ENCODE data around the gene C16orf74. TPM values are rescaled to one million over a fixed set of nuclear protein-coding genes. Genes with fewer than 3 reads are reported as not detected.

C16orf74 gene
- total RNA-seq, 2 experiments from 2014 or later, result 3.6 to 3.9 TPM

GRCh38 chr16:85751698-85752501, 1.0 kb upstream of the C16orf74 start:
- no peak overlapping the region for H3K4me3 Mint-ChIP-seq
- peaks cover 10% of the 10 kb centered on the region for H3K4me1 Mint-ChIP-seq
- H3K9me3 Mint-ChIP-seq, result no peaks in the 10 kb centered on the region
- H3K27me3 Mint-ChIP-seq, result peaks cover 36% of the 10 kb centered on the region
- no peaks in the 10 kb centered on the region for H3K36me3 Mint-ChIP-seq
- ATAC-seq (ENCODE audit: low read depth) (no peak), DNase-seq (no peak)
- H3K27ac Mint-ChIP-seq, result no peak overlapping the region
- POLR2A ChIA-PET, result no interaction called here

GRCh38 chr16:85750146-85750826, 610 bp downstream of the C16orf74 start:
- peak; percentile 30 for ATAC-seq (ENCODE audit: low read depth)
- no peak for DNase-seq

GRCh38 chr16:85749771-85750145, 1.1 kb downstream of the C16orf74 start:
- Mint-ChIP-seq H3K9me3 (no peaks in the 10 kb centered on the region), H3K27ac (no peak overlapping the region), H3K4me3 (peak overlapping the region; percentile 84), H3K36me3 (no peaks in the 10 kb centered on the region), H3K4me1 (peaks cover 10% of the 10 kb centered on the region), H3K27me3 (peaks cover 38% of the 10 kb centered on the region)
- DNase-seq (no peak), ATAC-seq (ENCODE audit: low read depth) (peak; percentile 14)
- POLR2A ChIA-PET, result no interaction called here

More at GRCh38 chr16:85750146-85750826, 610 bp downstream of the C16orf74 start:
- H3K9me3 Mint-ChIP-seq, result no peaks in the 10 kb centered on the region
- peaks cover 10% of the 10 kb centered on the region for H3K4me1 Mint-ChIP-seq
- no peak overlapping the region for H3K27ac Mint-ChIP-seq
- no peaks in the 10 kb centered on the region for H3K36me3 Mint-ChIP-seq
- H3K27me3 Mint-ChIP-seq, result peaks cover 38% of the 10 kb centered on the region
- POLR2A ChIA-PET, result no interaction called here
- peak overlapping the region; percentile 84 for H3K4me3 Mint-ChIP-seq

GRCh38 chr16:85746460-85747215, 4.3 kb downstream of the C16orf74 start:
- DNase-seq, result no peak
- POLR2A ChIA-PET, result interaction anchor here (1.5 kb wide), 1 partner anchor 12 kb away, joined by 3 read pairs; no protein-coding TSS in a partner anchor
- no peaks in the 10 kb centered on the region for H3K36me3 Mint-ChIP-seq
- H3K27ac Mint-ChIP-seq, result no peak overlapping the region
- H3K4me1 Mint-ChIP-seq, result peaks cover 10% of the 10 kb centered on the region
- no peak overlapping the region for H3K4me3 Mint-ChIP-seq
- no peak for ATAC-seq (ENCODE audit: low read depth)
- H3K9me3 Mint-ChIP-seq, result no peaks in the 10 kb centered on the region
- peaks cover 23% of the 10 kb centered on the region for H3K27me3 Mint-ChIP-seq

GRCh38 chr16:85738923-85739715, 11.8 kb downstream of the C16orf74 start:
- H3K4me3 Mint-ChIP-seq, result no peak overlapping the region
- H3K27me3 Mint-ChIP-seq, result peaks cover 2% of the 10 kb centered on the region
- POLR2A ChIA-PET, result no interaction called here
- no peak for ATAC-seq (ENCODE audit: low read depth)
- no peaks in the 10 kb centered on the region for H3K36me3 Mint-ChIP-seq
- no peak overlapping the region for H3K27ac Mint-ChIP-seq
- H3K9me3 Mint-ChIP-seq, result no peaks in the 10 kb centered on the region
- no peak for DNase-seq
- H3K4me1 Mint-ChIP-seq, result peaks cover 16% of the 10 kb centered on the region

GRCh38 chr16:85736921-85737320, 14.0 kb downstream of the C16orf74 start:
- Mint-ChIP-seq H3K4me1 (peaks cover 16% of the 10 kb centered on the region), H3K36me3 (no peaks in the 10 kb centered on the region), H3K27me3 (peaks cover 2% of the 10 kb centered on the region), H3K4me3 (no peak overlapping the region), H3K9me3 (no peaks in the 10 kb centered on the region), H3K27ac (no peak overlapping the region)
- no peak for DNase-seq
- no peak for ATAC-seq (ENCODE audit: low read depth)
- POLR2A ChIA-PET, result no interaction called here

GRCh38 chr16:85735946-85736345, 14.9 kb downstream of the C16orf74 start:
- peaks cover 2% of the 10 kb centered on the region for H3K27me3 Mint-ChIP-seq
- peak overlapping the region; percentile 74 for H3K27ac Mint-ChIP-seq
- POLR2A ChIA-PET, result no interaction called here
- H3K36me3 Mint-ChIP-seq, result no peaks in the 10 kb centered on the region
- peaks cover 16% of the 10 kb centered on the region for H3K4me1 Mint-ChIP-seq
- H3K9me3 Mint-ChIP-seq, result no peaks in the 10 kb centered on the region
- no peak for DNase-seq
- ATAC-seq (ENCODE audit: low read depth), result no peak
- H3K4me3 Mint-ChIP-seq, result peak overlapping the region; percentile 67

- Mint-ChIP-seq H3K4me3 (peak overlapping the region; percentile 67), H3K4me1 (peaks cover 16% of the 10 kb centered on the region), H3K27me3 (peaks cover 2% of the 10 kb centered on the region), H3K9me3 (no peaks in the 10 kb centered on the region), H3K27ac (peak overlapping the region; percentile 74), H3K36me3 (no peaks in the 10 kb centered on the region)
- ATAC-seq (ENCODE audit: low read depth) (peak; percentile 89), DNase-seq (peak; percentile 72)
- POLR2A ChIA-PET, result interaction anchor here (1.2 kb wide), 1 partner anchor 11 kb away, joined by 3 read pairs; no protein-coding TSS in a partner anchor
Measured at GRCh38 chr16:85735225-85735635, 15.7 kb downstream of the C16orf74 start.

GRCh38 chr16:85734311-85735017, 16.4 kb downstream of the C16orf74 start:
- peak overlapping the region; percentile 67 for H3K4me3 Mint-ChIP-seq
- H3K36me3 Mint-ChIP-seq, result no peaks in the 10 kb centered on the region
- H3K4me1 Mint-ChIP-seq, result peaks cover 16% of the 10 kb centered on the region
- POLR2A ChIA-PET, result interaction anchor here (1.2 kb wide), 2 partner anchors 11 to 45 kb away, joined by 3 read pairs; no protein-coding TSS in a partner anchor
- H3K27me3 Mint-ChIP-seq, result peaks cover 2% of the 10 kb centered on the region
- no peak for DNase-seq
- no peak for ATAC-seq (ENCODE audit: low read depth)
- no peaks in the 10 kb centered on the region for H3K9me3 Mint-ChIP-seq
- peak overlapping the region; percentile 74 for H3K27ac Mint-ChIP-seq

- no peaks in the 10 kb centered on the region for H3K36me3 Mint-ChIP-seq
- DNase-seq (no peak), ATAC-seq (ENCODE audit: low read depth) (no peak)
- POLR2A ChIA-PET, result interaction anchor here (1.2 kb wide), 1 partner anchor 44 kb away, joined by 3 read pairs; no protein-coding TSS in a partner anchor
- H3K27ac Mint-ChIP-seq, result no peak overlapping the region
- H3K4me1 Mint-ChIP-seq, result peaks cover 16% of the 10 kb centered on the region
- H3K27me3 Mint-ChIP-seq, result peaks cover 2% of the 10 kb centered on the region
- H3K4me3 Mint-ChIP-seq, result no peak overlapping the region
- H3K9me3 Mint-ChIP-seq, result no peaks in the 10 kb centered on the region
Measured at GRCh38 chr16:85733839-85734170, 17.1 kb downstream of the C16orf74 start.

- POLR2A ChIA-PET, result interaction anchor here (1.2 kb wide), 1 partner anchor 44 kb away, joined by 3 read pairs; no protein-coding TSS in a partner anchor
- no peak overlapping the region for H3K27ac Mint-ChIP-seq
- no peak overlapping the region for H3K4me3 Mint-ChIP-seq
- H3K4me1 Mint-ChIP-seq, result peaks cover 16% of the 10 kb centered on the region
- ATAC-seq (ENCODE audit: low read depth), result no peak
- no peaks in the 10 kb centered on the region for H3K36me3 Mint-ChIP-seq
- H3K9me3 Mint-ChIP-seq, result no peaks in the 10 kb centered on the region
- no peak for DNase-seq
- peaks cover 2% of the 10 kb centered on the region for H3K27me3 Mint-ChIP-seq
Measured at GRCh38 chr16:85733155-85733838, 17.6 kb downstream of the C16orf74 start.

- no peaks in the 10 kb centered on the region for H3K9me3 Mint-ChIP-seq
Measured at GRCh38 chr16:85731179-85731578, 19.7 kb downstream of the C16orf74 start.

More at GRCh38 chr16:85731179-85731578, 19.7 kb downstream of the C16orf74 start:
- ATAC-seq (ENCODE audit: low read depth) (no peak), DNase-seq (no peak)
- Mint-ChIP-seq H3K27me3 (no peaks in the 10 kb centered on the region), H3K4me3 (no peak overlapping the region), H3K27ac (no peak overlapping the region), H3K36me3 (no peaks in the 10 kb centered on the region), H3K4me1 (peaks cover 13% of the 10 kb centered on the region)
- POLR2A ChIA-PET, result no interaction called here

Measured in activated naive CD8-positive, alpha-beta T cell treated with anti-CD3 and anti-CD28 coated beads, Interleukin-2, amount 10 ng/mL, durations not matched to agents 7 days and 5 days (primary cell).